Fibroblast of lung (primary cell): ENCODE measurements around the gene SLC9A3. TPM values are rescaled to one million over a fixed set of nuclear protein-coding genes. Genes with fewer than 3 reads are reported as not detected.

ENCODE experiments used
- DNase-seq, 2 donors: peaks; one replicate each; pipeline versions ENCODE4 v3.0.0 to v3.0.0-alpha.2; 2010; ENCODE audit warnings: low read depth in 2 of 2
- H2AFZ ChIP-seq: 2 replicates; pipeline ENCODE4 v1.5.1; 2012; ENCODE audit warnings: low read length, control low read depth, inconsistent platforms
- H3K27ac ChIP-seq: 2 replicates; pipeline ENCODE4 v1.5.1; 2011; ENCODE audit warnings: low read length, control low read depth; ENCODE audit not compliant: insufficient read depth
- H3K27me3 ChIP-seq: 2 replicates; pipeline ENCODE4 v1.5.1; 2011; ENCODE audit warnings: mild to moderate bottlenecking, low read length; ENCODE audit not compliant: control insufficient read depth, insufficient read depth
- H3K36me3 ChIP-seq: 2 replicates; pipeline ENCODE4 v1.5.1; 2011; ENCODE audit warnings: low read length; ENCODE audit not compliant: control insufficient read depth, insufficient read depth
- H3K4me1 ChIP-seq: 2 replicates; pipeline ENCODE4 v1.5.1; 2011; ENCODE audit warnings: low read length; ENCODE audit not compliant: control insufficient read depth, insufficient read depth; ENCODE audit errors: extremely low read depth
- H3K4me2 ChIP-seq: 2 replicates; pipeline ENCODE4 v1.5.1; 2011; ENCODE audit warnings: low read length, control low read depth; ENCODE audit not compliant: insufficient read depth; ENCODE audit errors: extremely low read depth
- H3K4me3 ChIP-seq, 4 experiments: fragments of 200-600 bp in 1 of 4; sonication (generic) in 1 of 4; replicated peaks in 1 of 4; 2 replicates each; pipeline ENCODE4 v1.5.1; 2011 to 2016; ENCODE audit warnings: low read length in 4 of 4, low read depth in 3 of 4, mild to moderate bottlenecking in 3 of 4, control low read depth in 2 of 4, inconsistent platforms in 1 of 4, mixed read lengths in 1 of 4; ENCODE audit not compliant: insufficient read depth in 1 of 4; ENCODE audit errors: control extremely low read depth in 1 of 4
- H3K79me2 ChIP-seq: 2 replicates; pipeline ENCODE4 v1.5.1; 2012; ENCODE audit warnings: mild to moderate bottlenecking, low read length, inconsistent platforms; ENCODE audit not compliant: control insufficient read depth, insufficient read depth
- H3K9ac ChIP-seq: 2 replicates; pipeline ENCODE4 v1.5.1; 2011; ENCODE audit warnings: mild to moderate bottlenecking, low read length, control low read depth; ENCODE audit not compliant: insufficient read depth
- H3K9me3 ChIP-seq: 2 replicates; pipeline ENCODE4 v1.5.1; 2012; ENCODE audit warnings: low read depth, low read length; ENCODE audit not compliant: control insufficient read depth, insufficient read depth
- H4K20me1 ChIP-seq: 2 replicates; pipeline ENCODE4 v1.5.1; 2011; ENCODE audit warnings: low read length; ENCODE audit not compliant: control insufficient read depth, insufficient read depth; ENCODE audit errors: extremely low read depth
- EZH2 ChIP-seq: IDR thresholded peaks from 2 replicates; pipeline ENCODE4 v1.5.1; 2012; ENCODE audit warnings: low read length, control low read depth, mild to moderate bottlenecking; ENCODE audit errors: missing control alignments
- polyA plus RNA-seq, 2 donors: library from polyadenylated mRNA; depleted of rRNA in 1 of 2; stranded (reverse) in 1 of 2; unstranded in 1 of 2; fragments of >200 nt; gene quantifications; 2 replicates each; pipeline ENCODE4 v1.2.1, GENCODE V29; 2011 to 2012; ENCODE audit warnings: missing spikeins in 1 of 2
- total RNA-seq: library from RNA; depleted of rRNA; stranded (reverse); fragments of >200 nt; gene quantifications from 2 replicates; pipeline ENCODE4 v1.2.1, GENCODE V29; 2014
- TF ChIP-seq, protein P1 (sequence below), 2 donors: IDR thresholded peaks in 1 of 2; conservative IDR thresholded peaks in 1 of 2; 1 replicate in 1 of 2; 2 replicates in 1 of 2; pipeline ENCODE4 v1.5.1; 2011 to 2012; ENCODE audit warnings: low read length in 2 of 2, control low read depth in 1 of 2, inconsistent platforms in 1 of 2, low read depth in 1 of 2, mild to moderate bottlenecking in 1 of 2

SLC9A3 gene
- total and polyA plus RNA-seq, 2 donors (not counting 1 experiment from before 2014, with no cell fraction given) = 0.50 to 0.84 TPM

GRCh38 chr5:466661-467310 lies 57.5 kb downstream of the SLC9A3 start:
- DNase-seq = no peak
- Histone ChIP-seq H3K9me3 (no peaks in the 10 kb centered on the region), H3K36me3 (peaks cover 18% of the 10 kb centered on the region)

GRCh38 chr5:465591-466403 lies 58.5 kb downstream of the SLC9A3 start:
- no peak overlapping the region for H3K4me2 ChIP-seq
- no peaks in the 10 kb centered on the region for H3K79me2 ChIP-seq
- no peak overlapping the region for H2AFZ ChIP-seq
- H3K9me3 ChIP-seq = no peaks in the 10 kb centered on the region
- no peak overlapping the region for H3K9ac ChIP-seq
- no peak for DNase-seq
- H3K27me3 ChIP-seq = no peaks in the 10 kb centered on the region
- H3K36me3 ChIP-seq = peaks cover 18% of the 10 kb centered on the region
- no peak overlapping the region for H3K27ac ChIP-seq
- no peaks in the 10 kb centered on the region for H3K4me1 ChIP-seq
- H3K4me3 ChIP-seq = no peak overlapping the region
- H4K20me1 ChIP-seq = no peaks in the 10 kb centered on the region
- no peak for TF ChIP-seq EZH2
- TF ChIP-seq, protein P1, sequence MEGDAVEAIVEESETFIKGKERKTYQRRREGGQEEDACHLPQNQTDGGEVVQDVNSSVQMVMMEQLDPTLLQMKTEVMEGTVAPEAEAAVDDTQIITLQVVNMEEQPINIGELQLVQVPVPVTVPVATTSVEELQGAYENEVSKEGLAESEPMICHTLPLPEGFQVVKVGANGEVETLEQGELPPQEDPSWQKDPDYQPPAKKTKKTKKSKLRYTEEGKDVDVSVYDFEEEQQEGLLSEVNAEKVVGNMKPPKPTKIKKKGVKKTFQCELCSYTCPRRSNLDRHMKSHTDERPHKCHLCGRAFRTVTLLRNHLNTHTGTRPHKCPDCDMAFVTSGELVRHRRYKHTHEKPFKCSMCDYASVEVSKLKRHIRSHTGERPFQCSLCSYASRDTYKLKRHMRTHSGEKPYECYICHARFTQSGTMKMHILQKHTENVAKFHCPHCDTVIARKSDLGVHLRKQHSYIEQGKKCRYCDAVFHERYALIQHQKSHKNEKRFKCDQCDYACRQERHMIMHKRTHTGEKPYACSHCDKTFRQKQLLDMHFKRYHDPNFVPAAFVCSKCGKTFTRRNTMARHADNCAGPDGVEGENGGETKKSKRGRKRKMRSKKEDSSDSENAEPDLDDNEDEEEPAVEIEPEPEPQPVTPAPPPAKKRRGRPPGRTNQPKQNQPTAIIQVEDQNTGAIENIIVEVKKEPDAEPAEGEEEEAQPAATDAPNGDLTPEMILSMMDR (conservative IDR thresholded peaks at IDR 0.05 in 1 of 2, IDR thresholded peaks at IDR 0.05 in 1 of 2; ENCODE audit: low read depth in 1 of 2, low read length in 2 of 2) = no peak

More at GRCh38 chr5:466661-467310, 57.5 kb downstream of the SLC9A3 start:
- Histone ChIP-seq H3K4me3 (no peak overlapping the region), H3K27me3 (no peaks in the 10 kb centered on the region), H3K9ac (no peak overlapping the region), H3K4me1 (no peaks in the 10 kb centered on the region), H4K20me1 (no peaks in the 10 kb centered on the region), H3K79me2 (no peaks in the 10 kb centered on the region), H3K4me2 (no peak overlapping the region), H3K27ac (no peak overlapping the region), H2AFZ (no peak overlapping the region)
- TF ChIP-seq, protein P1 (conservative IDR thresholded peaks at IDR 0.05 in 1 of 2, IDR thresholded peaks at IDR 0.05 in 1 of 2; ENCODE audit: low read depth in 1 of 2, low read length in 2 of 2) = no peak
- no peak for TF ChIP-seq EZH2

DNA sequence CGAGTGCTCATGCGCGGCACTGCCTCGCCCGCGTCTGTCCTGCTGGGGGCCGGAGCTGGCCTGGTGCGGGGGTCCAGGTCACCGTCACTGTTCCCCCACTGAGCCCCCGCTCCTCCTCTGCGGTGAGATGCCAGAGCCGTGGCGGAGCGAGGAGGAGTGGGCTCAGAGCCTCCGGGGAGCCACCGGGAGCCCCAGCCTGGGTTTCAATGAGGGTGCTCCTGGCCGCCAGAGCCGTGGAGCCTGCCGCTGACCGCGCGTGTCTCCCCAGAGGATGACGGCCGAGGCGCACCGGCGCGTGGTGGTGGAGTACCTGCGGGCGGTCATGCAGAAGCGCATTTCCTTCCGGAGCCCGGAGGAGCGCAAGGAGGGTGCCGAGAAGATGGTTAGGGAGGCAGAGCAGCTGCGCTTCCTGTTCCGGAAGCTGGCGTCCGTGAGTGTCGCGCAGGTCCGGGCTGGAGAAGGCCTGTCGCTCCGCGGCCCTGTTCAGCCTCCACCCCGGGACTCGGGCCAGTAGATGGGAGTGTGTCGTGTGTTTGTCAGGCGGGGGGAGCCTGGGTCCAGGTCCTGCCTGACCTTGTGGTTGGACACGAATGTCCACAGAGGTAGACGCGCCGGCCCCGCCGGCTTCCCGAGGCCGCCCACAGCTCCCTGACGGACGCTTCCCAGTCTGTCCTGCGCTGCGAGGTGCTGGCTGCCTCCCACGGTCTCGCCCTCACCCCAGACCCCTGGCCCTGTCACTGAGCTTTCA lies 59.2 kb downstream of the SLC9A3 start:
- H3K4me3 ChIP-seq = no peak overlapping the region
- H3K9me3 ChIP-seq = no peaks in the 10 kb centered on the region
- H3K9ac ChIP-seq = no peak overlapping the region
- no peak overlapping the region for H2AFZ ChIP-seq
- no peaks in the 10 kb centered on the region for H3K79me2 ChIP-seq
- no peak for TF ChIP-seq EZH2
- TF ChIP-seq, protein P1 (conservative IDR thresholded peaks at IDR 0.05 in 1 of 2, IDR thresholded peaks at IDR 0.05 in 1 of 2; ENCODE audit: low read depth in 1 of 2, low read length in 2 of 2) = no peak
- peaks cover 21% of the 10 kb centered on the region for H3K36me3 ChIP-seq
- no peaks in the 10 kb centered on the region for H3K27me3 ChIP-seq
- no peaks in the 10 kb centered on the region for H4K20me1 ChIP-seq
- no peak overlapping the region for H3K4me2 ChIP-seq
- H3K27ac ChIP-seq = no peak overlapping the region
- no peaks in the 10 kb centered on the region for H3K4me1 ChIP-seq
- DNase-seq = no peak
